Spinal cord (tissue), 10 donors: ENCODE measurements around the gene MEIS1. TPM values are rescaled to one million over a fixed set of nuclear protein-coding genes. Genes with fewer than 3 reads are reported as not detected.

ENCODE experiments used
- DNase-seq, 6 donors: peaks; one replicate each; pipeline versions ENCODE4 v3.0.0 to v3.0.0-alpha.2; 2013 to 2015; ENCODE audit warnings: low spot score in 6 of 6, low read depth in 4 of 6
- H3K27ac ChIP-seq: one replicate; pipeline ENCODE4 v1.5.1; 2013; ENCODE audit warnings: low read depth, low read length, control low read depth
- H3K27me3 ChIP-seq: one replicate; pipeline ENCODE4 v1.6.1; 2013; ENCODE audit warnings: low read length; ENCODE audit not compliant: control insufficient read depth, insufficient read depth
- H3K36me3 ChIP-seq: one replicate; pipeline ENCODE4 v1.6.1; 2013; ENCODE audit warnings: low read length; ENCODE audit not compliant: control insufficient read depth, insufficient read depth
- H3K4me1 ChIP-seq: one replicate; pipeline ENCODE4 v1.6.1; 2013; ENCODE audit warnings: low read length; ENCODE audit not compliant: control insufficient read depth, insufficient read depth
- H3K4me3 ChIP-seq: one replicate; pipeline ENCODE4 v1.5.1; 2013; ENCODE audit warnings: low read depth, low read length, control low read depth
- H3K9me3 ChIP-seq: one replicate; pipeline ENCODE4 v1.6.1; 2013; ENCODE audit warnings: low read length; ENCODE audit not compliant: control insufficient read depth, insufficient read depth
- WGBS: methylation state at CpG from one replicate; pipeline ENCODE4 v1.1.5; 2013; ENCODE audit warnings: missing lambda C conversion rate; ENCODE audit not compliant: insufficient coverage; 5-methylcytosine and 5-hydroxymethylcytosine counted together
- polyA plus RNA-seq, 2 donors: library from polyadenylated mRNA; unstranded; fragments of 120-200 nt; gene quantifications; one replicate each; pipeline ENCODE4 v1.2.1, GENCODE V29; 2013; ENCODE audit not compliant: insufficient read length in 2 of 2
- total RNA-seq, 2 donors: library from RNA; depleted of rRNA in 1 of 2; stranded (reverse); fragments of 120-200 nt in 1 of 2; fragments of >200 nt in 1 of 2; gene quantifications; one replicate each; pipeline versions ENCODE4 v1.2.3 to v1.2.4, GENCODE V29; 2013 to 2014
- donor health status: healthy.

Gene MEIS1
- total and polyA plus RNA-seq, 4 donors: 50.9 to 118 (median 82.0) TPM

DNA sequence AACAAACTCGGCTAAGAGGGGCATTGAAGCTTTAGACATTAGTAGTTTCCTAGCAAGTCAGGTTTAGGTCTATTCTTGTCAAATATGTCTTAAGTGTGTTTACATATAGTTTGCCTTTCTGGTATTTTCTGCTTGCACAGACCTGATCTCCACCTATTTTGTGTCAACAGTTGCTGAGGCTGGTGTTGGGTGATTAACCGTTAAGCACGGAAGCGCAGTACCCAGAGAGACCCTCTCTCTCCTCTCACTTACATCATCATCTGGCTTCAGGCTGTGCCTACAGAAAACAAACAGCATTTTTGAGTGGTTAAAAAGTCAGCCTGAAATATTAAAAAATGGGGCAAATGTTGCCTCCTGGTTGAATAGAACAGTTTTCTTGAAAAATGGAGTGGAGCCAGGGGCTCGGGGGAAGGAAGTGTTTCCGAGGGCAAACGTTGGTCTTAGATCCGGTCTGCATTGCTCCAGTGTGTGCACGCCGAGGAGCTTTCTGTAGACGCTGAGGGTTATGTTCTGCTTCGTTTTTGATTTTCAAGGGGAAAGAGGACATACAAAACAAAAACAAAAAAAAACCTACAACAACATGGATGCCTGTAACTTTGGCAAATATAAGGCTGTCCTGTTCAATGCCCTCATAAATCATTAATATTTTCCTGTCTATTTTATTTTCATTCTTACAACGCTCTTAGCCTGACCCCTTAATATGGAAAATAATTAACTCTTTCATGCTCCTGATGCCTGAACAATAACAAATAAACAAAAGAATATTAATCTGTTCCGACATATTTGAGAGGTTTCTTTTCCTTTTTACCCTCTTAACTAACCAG, 120.8 kb downstream of the MEIS1 start:
- WGBS: 0% methylated on average over 6 of the region's 14 CpGs
- Histone ChIP-seq H3K4me3 (peak overlapping the region; percentile 27), H3K27ac (peak overlapping the region; percentile 82)

DNA sequence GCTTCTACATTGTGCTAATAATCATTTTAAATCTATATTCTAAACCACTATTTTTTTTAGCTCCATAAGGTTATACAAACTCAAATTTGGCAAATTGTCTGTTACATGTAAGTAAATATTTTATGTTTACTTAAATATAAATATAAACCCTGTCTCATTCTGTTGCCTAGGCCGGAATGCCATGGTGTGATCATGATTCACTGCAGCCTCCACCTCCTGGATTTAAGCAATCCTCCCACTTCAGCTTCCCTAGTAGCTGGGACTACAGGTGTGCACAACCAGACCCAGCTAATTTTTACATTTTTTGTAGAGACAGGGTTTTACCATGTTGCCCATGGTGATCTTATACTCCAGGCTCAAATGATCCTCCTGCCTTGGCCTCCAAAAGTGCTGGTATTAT, 124.7 kb downstream of the MEIS1 start:
- DNase-seq: no peak
- Histone ChIP-seq H3K36me3 (peaks cover 3% of the 10 kb centered on the region), H3K4me3 (no peak overlapping the region), H3K4me1 (peaks cover 3% of the 10 kb centered on the region), H3K27ac (no peak overlapping the region), H3K27me3 (no peaks in the 10 kb centered on the region), H3K9me3 (no peaks in the 10 kb centered on the region)
- no CpG with 5 or more reads among the region's 1 CpG for WGBS

More for the DNA sequence above, 120.8 kb downstream of the MEIS1 start:
- Histone ChIP-seq H3K9me3 (no peaks in the 10 kb centered on the region), H3K36me3 (peaks cover 3% of the 10 kb centered on the region), H3K27me3 (no peaks in the 10 kb centered on the region), H3K4me1 (peaks cover 6% of the 10 kb centered on the region)
- DNase-seq: peak in 2 of 6 donors; percentile 71 to 77

DNA sequence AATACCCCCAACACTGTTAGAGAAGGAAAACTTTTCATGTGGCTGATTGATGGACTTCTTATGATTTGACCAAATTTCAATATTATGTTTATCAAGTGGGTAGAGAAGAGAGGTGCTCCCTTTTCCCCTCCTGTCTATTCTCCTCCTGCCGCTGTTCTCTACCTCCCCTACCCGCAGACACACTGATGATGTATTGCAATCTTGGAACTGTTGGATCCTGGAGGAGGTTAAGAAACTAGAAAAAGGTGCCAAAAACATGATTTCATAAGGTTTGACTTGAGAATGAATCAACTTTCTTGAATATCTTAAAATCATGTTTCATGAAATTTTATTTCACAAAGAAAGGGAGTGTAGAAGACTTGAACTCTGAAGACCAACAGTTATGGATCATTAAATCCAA, 125.8 kb downstream of the MEIS1 start:
- peaks cover 3% of the 10 kb centered on the region for H3K36me3 ChIP-seq
- H3K27me3 ChIP-seq: no peaks in the 10 kb centered on the region
- no peaks in the 10 kb centered on the region for H3K4me1 ChIP-seq
- H3K4me3 ChIP-seq: no peak overlapping the region
- H3K27ac ChIP-seq: no peak overlapping the region
- WGBS: no CpG with 5 or more reads among the region's 2 CpGs
- H3K9me3 ChIP-seq: no peaks in the 10 kb centered on the region
- no peak for DNase-seq

GRCh38 chr2:66561645-66562303, 126.8 kb downstream of the MEIS1 start:
- 30% methylated on average over 2 of the region's 3 CpGs for WGBS

GRCh38 chr2:66562304-66562685, 127.4 kb downstream of the MEIS1 start:
- Histone ChIP-seq H3K36me3 (peaks cover 3% of the 10 kb centered on the region), H3K27ac (no peak overlapping the region), H3K9me3 (no peaks in the 10 kb centered on the region), H3K27me3 (no peaks in the 10 kb centered on the region), H3K4me3 (no peak overlapping the region), H3K4me1 (no peaks in the 10 kb centered on the region)
- no CpG with 5 or more reads among the region's 1 CpG for WGBS
- DNase-seq: no peak

More at GRCh38 chr2:66561645-66562303, 126.8 kb downstream of the MEIS1 start:
- Histone ChIP-seq H3K36me3 (peaks cover 3% of the 10 kb centered on the region), H3K9me3 (no peaks in the 10 kb centered on the region), H3K27ac (no peak overlapping the region), H3K27me3 (no peaks in the 10 kb centered on the region), H3K4me1 (no peaks in the 10 kb centered on the region), H3K4me3 (no peak overlapping the region)
- no peak for DNase-seq

- H3K27me3 ChIP-seq: no peaks in the 10 kb centered on the region
- peaks cover 3% of the 10 kb centered on the region for H3K36me3 ChIP-seq
- H3K9me3 ChIP-seq: no peaks in the 10 kb centered on the region
- H3K4me1 ChIP-seq: no peaks in the 10 kb centered on the region
- WGBS: no CpG with 5 or more reads among the region's 1 CpG
- H3K4me3 ChIP-seq: no peak overlapping the region
- DNase-seq: no peak
- no peak overlapping the region for H3K27ac ChIP-seq
Observed at GRCh38 chr2:66563473-66563872, 128.5 kb downstream of the MEIS1 start.

- no CpG with 5 or more reads among the region's 1 CpG for WGBS
- no peaks in the 10 kb centered on the region for H3K9me3 ChIP-seq
- no peak overlapping the region for H3K27ac ChIP-seq
- H3K4me1 ChIP-seq: no peaks in the 10 kb centered on the region
- H3K27me3 ChIP-seq: no peaks in the 10 kb centered on the region
- DNase-seq: no peak
- H3K36me3 ChIP-seq: no peaks in the 10 kb centered on the region
- H3K4me3 ChIP-seq: no peak overlapping the region
Observed at GRCh38 chr2:66565291-66565690, 130.4 kb downstream of the MEIS1 start.

DNA sequence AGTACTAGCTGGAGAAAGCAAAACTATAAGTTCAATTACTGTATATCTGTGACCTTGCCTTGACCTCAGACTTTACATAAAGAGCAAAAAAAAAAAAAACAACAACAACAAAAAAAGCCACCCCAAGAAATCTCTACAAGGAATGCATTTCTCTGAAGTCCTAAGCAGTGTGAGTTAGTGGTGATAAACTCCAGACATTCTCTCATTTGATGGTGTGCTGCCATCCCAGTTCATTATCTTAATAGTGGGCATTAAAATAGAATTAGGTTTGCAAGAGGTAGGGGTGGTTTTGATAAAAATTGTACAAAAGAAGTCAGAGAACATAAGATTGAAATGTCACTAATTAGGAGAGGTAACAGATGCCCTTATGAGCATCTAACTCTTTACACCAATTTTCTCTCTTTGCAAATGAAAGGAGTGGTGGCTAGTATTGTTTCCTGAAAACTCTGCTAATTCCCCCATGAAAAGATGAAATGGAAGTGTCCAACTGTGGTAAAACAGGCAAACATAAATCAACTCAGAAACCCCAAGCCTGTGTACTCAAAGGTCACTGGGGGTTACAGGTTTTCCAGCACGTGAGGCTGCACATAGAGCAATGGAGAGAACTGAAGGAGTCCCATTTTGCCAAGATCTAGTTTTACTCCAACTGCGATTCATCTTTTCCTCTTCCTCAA, 131.9 kb downstream of the MEIS1 start:
- no peaks in the 10 kb centered on the region for H3K27me3 ChIP-seq
- DNase-seq: no peak
- peaks cover 3% of the 10 kb centered on the region for H3K4me1 ChIP-seq
- no peaks in the 10 kb centered on the region for H3K9me3 ChIP-seq
- H3K4me3 ChIP-seq: no peak overlapping the region
- H3K27ac ChIP-seq: no peak overlapping the region
- peaks cover 4% of the 10 kb centered on the region for H3K36me3 ChIP-seq
- WGBS: no CpG with 5 or more reads among the region's 2 CpGs

DNA sequence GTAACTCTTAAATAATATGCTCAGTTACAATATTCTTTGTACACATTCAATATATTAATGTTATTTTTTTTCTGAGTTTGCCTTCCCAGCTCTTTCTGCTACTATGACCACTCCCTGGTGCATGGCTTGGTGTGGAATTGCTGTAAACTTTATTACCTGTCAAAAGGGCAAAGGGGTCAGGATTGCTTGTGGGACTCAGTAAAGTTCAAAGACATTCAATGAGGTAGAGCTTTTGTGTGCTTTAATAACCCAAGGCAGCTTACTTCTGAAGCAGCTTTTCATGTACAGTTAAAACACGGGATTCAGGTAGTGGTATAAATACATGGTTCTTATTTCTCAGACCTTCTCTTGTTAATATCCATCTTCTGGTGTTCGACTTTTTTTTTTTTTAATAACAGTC, 132.8 kb downstream of the MEIS1 start:
- Histone ChIP-seq H3K4me1 (peaks cover 3% of the 10 kb centered on the region), H3K4me3 (no peak overlapping the region), H3K9me3 (no peaks in the 10 kb centered on the region), H3K27me3 (no peaks in the 10 kb centered on the region), H3K27ac (no peak overlapping the region), H3K36me3 (peaks cover 4% of the 10 kb centered on the region)
- WGBS: no CpG with 5 or more reads among the region's 2 CpGs
- DNase-seq: no peak
